Measurements from ENCODE around the gene TEX22.

The TEX22 gene

GRCh38 chr14:105442125-105442524, 43.8 kb downstream of the TEX22 start:
- Histone ChIP-seq H3K4me3 (no peak overlapping the region), H3K27ac (no peak overlapping the region)
- TF ChIP-seq CTCF (IDR thresholded peaks at IDR 0.05) = no peak
- no peak for DNase-seq (ENCODE audit: low spot score)

DNA sequence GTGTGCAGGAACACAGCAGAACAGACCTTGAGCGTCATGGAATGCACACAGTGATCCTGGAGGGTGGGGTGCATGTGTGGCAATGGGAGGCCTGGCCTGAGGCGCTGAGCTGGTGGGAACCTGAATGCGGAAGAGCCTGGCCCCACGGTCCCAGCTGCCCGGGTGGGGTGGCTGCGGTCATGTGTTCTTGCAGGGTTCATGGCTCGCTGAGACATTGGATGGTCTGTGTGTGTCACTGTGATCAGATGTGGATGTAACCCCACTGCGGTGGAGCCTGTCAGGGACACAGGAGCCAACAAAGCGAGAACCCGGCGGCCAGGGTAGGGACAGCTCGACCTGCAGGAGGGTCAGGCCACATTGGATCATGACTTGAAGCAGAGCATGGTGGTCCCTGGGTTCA, 44.5 kb downstream of the TEX22 start:
- TF ChIP-seq CTCF (IDR thresholded peaks at IDR 0.05) = no peak
- Histone ChIP-seq H3K4me3 (no peak overlapping the region), H3K27ac (no peak overlapping the region)
- no peak for DNase-seq (ENCODE audit: low spot score)

GRCh38 chr14:105444859-105445258, 46.5 kb downstream of the TEX22 start:
- H3K27ac ChIP-seq = no peak overlapping the region
- no peak overlapping the region for H3K4me3 ChIP-seq
- TF ChIP-seq CTCF (IDR thresholded peaks at IDR 0.05) = no peak
- no peak for DNase-seq (ENCODE audit: low spot score)

DNA sequence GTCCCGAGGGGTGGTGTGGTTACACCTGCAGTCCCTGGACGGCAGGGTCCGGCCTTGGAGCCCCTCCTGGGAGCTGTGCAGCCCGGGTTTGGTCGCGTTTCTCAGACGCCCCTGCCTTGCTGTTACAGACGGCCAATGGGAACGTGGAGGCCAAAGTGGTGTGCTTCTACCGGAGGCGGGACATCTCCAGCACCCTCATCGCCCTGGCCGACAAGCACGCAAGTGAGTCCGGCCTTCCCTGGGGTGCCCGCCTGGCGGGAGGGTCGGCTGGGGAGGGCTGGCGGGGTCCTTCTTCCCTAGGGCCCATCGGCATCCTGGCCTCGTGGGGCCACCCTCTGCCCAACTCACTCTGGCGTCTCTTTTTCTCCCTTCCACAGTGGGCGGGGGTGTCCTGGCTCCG, 47.0 kb downstream of the TEX22 start:
- Histone ChIP-seq H3K4me3 (no peak overlapping the region), H3K27ac (no peak overlapping the region)
- TF ChIP-seq CTCF (IDR thresholded peaks at IDR 0.05) = no peak
- DNase-seq (ENCODE audit: low spot score) = no peak

DNA sequence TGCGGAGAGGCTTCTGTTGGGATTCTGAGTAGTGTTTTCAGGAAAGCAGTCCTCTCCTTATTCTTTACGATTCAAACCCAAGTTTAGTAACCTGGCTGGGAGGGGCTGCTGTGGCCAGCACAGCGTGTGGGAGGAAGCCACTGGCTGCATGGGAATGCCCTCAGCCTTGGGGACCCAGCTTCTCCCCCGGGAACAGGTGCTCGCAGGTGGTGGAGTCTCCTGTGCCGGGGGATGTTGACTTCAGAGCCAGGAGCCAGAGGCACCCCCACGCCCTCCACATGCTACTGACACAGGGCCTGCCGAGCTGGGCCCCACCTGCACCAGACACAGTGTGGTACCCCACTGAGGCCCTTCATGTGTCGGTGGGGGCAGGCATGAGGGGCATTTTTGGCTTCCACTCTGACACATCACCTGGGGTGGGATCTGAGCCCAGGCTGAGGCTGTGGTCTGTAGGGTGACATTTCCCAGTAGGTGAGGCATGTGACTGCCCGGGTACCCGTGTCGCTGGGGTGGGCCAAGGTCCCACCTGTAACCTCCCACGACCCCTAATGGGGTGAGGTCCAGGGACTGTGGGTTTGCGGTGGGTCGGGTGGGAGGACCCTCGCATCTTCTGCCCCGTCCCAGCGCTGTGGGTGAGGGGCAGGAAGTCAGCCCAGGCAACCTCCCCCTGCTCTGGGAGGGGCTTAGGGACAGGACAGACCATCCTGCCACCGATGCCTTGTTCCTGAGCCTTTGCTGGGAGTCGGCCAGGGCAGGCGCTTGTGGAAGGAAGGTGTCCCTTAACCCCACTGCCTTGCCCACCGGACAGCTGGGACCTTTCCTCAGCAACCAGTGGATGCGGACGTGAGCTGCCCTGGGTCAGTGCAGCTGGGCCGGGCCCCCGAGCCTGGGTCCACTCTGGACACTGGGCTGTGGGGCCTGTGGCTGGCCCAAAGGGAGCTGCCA, 47.8 kb downstream of the TEX22 start:
- no peak for TF ChIP-seq CTCF (IDR thresholded peaks at IDR 0.05)
- no peak for DNase-seq (ENCODE audit: low spot score)
- H3K27ac ChIP-seq = no peak overlapping the region
- no peak overlapping the region for H3K4me3 ChIP-seq

DNA sequence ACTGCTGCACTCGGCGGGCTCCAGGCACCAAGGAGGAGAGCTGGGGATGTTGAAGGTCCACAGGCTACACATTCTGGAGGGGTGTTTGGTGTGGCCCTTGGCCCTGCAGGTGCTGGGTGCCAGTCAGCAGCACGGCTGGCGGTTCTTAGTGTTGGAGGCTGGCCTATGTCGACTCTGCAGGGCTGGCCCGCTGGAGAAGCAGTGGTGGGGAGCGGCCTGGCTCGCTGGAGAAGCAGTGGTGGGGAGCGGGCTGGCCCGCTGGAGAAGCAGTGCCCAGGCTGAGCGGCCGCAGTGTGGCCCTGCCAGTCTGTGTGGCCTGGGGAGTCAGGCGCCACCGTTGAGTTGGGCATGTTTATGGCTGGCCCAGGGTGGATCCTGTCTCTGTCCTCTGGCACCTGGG, 48.6 kb downstream of the TEX22 start:
- no peak overlapping the region for H3K4me3 ChIP-seq
- no peak for TF ChIP-seq CTCF (IDR thresholded peaks at IDR 0.05)
- no peak for DNase-seq (ENCODE audit: low spot score)
- H3K27ac ChIP-seq = no peak overlapping the region

Data from coronary artery (tissue), 2 donors.